Iris pigment epithelial cell (primary cell): ENCODE measurements around the gene SALL2.
"Not testable (repeated sequence)": the region's sequence is repeated elsewhere in the genome, so short reads cannot be mapped to it uniquely, and the experiment has no call there.

Source experiments
- DNase-seq: peaks from one replicate; pipeline ENCODE4 v3.0.0-alpha.2; 2011; ENCODE audit warnings: low read depth

SALL2 gene

GRCh38 chr14:21525962-21526671 lies at the start of gene SALL2:
SALL2 (minus strand) TSS chr14:21526346; CDS start chr14:21526127, 219 bp downstream.
- DNase-seq = peak; percentile 63

GRCh38 chr14:21575661-21576060 lies 49.5 kb upstream of the SALL2 start:
- no peak for DNase-seq

- no peak for DNase-seq
These were observed 46.5 kb upstream of the SALL2 start for GRCh38 chr14:21572604-21573003.

- no peak for DNase-seq
These were observed 32.6 kb upstream of the SALL2 start for GRCh38 chr14:21558703-21559170.

GRCh38 chr14:21557084-21557901 lies 31.1 kb upstream of the SALL2 start:
- peak; percentile 85 for DNase-seq

- peak; percentile 9 for DNase-seq
These were observed 30.4 kb upstream of the SALL2 start for GRCh38 chr14:21556378-21557083.

- DNase-seq = no peak
These were observed 27.1 kb upstream of the SALL2 start for GRCh38 chr14:21553266-21553665.

GRCh38 chr14:21544588-21544987 lies 18.4 kb upstream of the SALL2 start:
- not testable (repeated sequence) for DNase-seq

- no peak for DNase-seq
These were observed 17.8 kb upstream of the SALL2 start for GRCh38 chr14:21543963-21544362.

- no peak for DNase-seq
These were observed 17.4 kb upstream of the SALL2 start for GRCh38 chr14:21543521-21543960.

GRCh38 chr14:21541413-21542074 lies 15.4 kb upstream of the SALL2 start:
- no peak for DNase-seq

- no peak for DNase-seq
These were observed 13.2 kb upstream of the SALL2 start for GRCh38 chr14:21539189-21539940.

- no peak for DNase-seq
These were observed 10.9 kb upstream of the SALL2 start for GRCh38 chr14:21537090-21537424.

- DNase-seq = no peak
These were observed 10.4 kb upstream of the SALL2 start for GRCh38 chr14:21536418-21537089.

- DNase-seq = no peak
These were observed 9.6 kb upstream of the SALL2 start for GRCh38 chr14:21535545-21536417.

GRCh38 chr14:21534576-21534975 lies 8.4 kb upstream of the SALL2 start:
- DNase-seq = no peak

- no peak for DNase-seq
These were observed 7.1 kb upstream of the SALL2 start for GRCh38 chr14:21533294-21533693.

GRCh38 chr14:21529515-21529914 lies 3.4 kb upstream of the SALL2 start:
- no peak for DNase-seq
